ENCODE data around the gene NOC2L.

DNA sequence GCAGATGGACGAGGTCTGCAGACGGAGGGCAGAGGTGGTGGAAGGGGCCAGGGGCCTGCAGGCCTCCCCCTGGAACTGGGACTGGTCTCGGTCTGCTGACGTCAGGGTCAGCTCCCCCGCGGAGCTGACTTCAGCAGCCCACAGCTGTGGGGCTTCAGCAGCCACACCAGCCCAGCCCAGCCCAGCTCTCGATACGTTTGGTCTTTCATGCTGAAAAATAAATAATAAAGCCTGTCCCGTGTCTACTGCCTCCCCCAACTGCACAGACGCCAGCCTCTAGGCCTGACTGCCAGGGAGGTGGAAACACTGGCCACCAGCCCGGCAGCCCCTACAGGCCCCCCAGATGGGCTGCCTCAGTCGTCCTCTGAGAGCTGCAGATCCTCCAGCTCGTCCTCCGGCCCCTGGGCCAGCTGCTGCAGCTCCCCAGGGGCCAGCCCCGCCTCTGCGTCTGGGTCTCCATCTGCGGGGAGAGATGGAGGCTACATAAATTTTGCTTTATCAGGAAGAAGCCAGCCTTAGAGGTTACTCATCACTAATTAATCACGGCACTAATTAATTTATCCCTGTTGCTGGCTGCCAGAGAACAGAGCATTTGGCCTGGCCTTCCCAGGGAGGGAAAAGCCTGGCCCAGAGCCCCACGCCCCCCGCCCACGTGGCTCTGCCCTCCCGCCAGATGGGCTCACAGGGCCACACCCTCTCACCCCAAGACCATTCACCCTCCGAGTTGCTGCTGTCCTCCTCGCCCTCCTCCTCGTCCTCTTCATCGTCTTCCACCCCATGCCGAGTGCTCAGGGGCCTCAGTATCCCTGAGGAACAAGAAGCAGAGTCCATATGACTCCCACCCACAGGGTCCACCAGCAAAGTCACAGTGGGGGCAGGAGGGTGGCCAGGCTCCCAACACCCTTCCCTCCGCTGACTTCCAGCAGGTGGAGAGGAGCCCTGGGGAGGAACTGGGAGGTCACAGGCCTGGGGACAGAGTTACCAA lies 14.4 kb downstream of the NOC2L start:
- TF ChIP-seq, protein P1, sequence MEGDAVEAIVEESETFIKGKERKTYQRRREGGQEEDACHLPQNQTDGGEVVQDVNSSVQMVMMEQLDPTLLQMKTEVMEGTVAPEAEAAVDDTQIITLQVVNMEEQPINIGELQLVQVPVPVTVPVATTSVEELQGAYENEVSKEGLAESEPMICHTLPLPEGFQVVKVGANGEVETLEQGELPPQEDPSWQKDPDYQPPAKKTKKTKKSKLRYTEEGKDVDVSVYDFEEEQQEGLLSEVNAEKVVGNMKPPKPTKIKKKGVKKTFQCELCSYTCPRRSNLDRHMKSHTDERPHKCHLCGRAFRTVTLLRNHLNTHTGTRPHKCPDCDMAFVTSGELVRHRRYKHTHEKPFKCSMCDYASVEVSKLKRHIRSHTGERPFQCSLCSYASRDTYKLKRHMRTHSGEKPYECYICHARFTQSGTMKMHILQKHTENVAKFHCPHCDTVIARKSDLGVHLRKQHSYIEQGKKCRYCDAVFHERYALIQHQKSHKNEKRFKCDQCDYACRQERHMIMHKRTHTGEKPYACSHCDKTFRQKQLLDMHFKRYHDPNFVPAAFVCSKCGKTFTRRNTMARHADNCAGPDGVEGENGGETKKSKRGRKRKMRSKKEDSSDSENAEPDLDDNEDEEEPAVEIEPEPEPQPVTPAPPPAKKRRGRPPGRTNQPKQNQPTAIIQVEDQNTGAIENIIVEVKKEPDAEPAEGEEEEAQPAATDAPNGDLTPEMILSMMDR (IDR thresholded peaks at IDR 0.05): no peak
- TF ChIP-seq POLR2A (IDR thresholded peaks at IDR 0.05): no peak
